ACC112 (cell line): ENCODE results near the gene LCN2.

Experiments
- H2AFZ ChIP-seq: fragments of 200-600 bp; sonication (generic); one replicate; pipeline ENCODE4 v1.6.0; 2017; ENCODE audit warnings: antibody characterized with exemption, low read length; ENCODE audit not compliant: unreplicated experiment
- H3K27ac ChIP-seq: fragments of 200-600 bp; sonication (generic); 2 replicates; pipeline ENCODE4 v1.5.1; 2014; ENCODE audit warnings: low read depth, mild to moderate bottlenecking, antibody characterized with exemption, low read length, moderate library complexity
- H3K27me3 ChIP-seq: fragments of 200-600 bp; sonication (generic); 2 replicates; pipeline ENCODE4 v1.6.1; 2014; ENCODE audit warnings: mild to moderate bottlenecking, antibody characterized with exemption, low read length, moderate library complexity, mixed read lengths; ENCODE audit not compliant: insufficient read depth
- H3K36me3 ChIP-seq: fragments of 200-600 bp; sonication (generic); 2 replicates; pipeline ENCODE4 v1.6.1; 2016; ENCODE audit warnings: mild to moderate bottlenecking, antibody characterized with exemption, low read length, moderate library complexity, mixed read lengths; ENCODE audit not compliant: insufficient read depth
- H3K4me1 ChIP-seq: fragments of 200-600 bp; sonication (generic); one replicate; pipeline ENCODE4 v1.6.1; 2016; ENCODE audit warnings: low read length, mixed read lengths; ENCODE audit not compliant: insufficient read depth, unreplicated experiment, control insufficient read depth
- H3K4me3 ChIP-seq: fragments of 200-600 bp; sonication (generic); 2 replicates; pipeline ENCODE4 v1.5.1; 2014; ENCODE audit warnings: mild to moderate bottlenecking, low read depth, low read length
- H3K79me2 ChIP-seq: fragments of 200-600 bp; sonication (generic); one replicate; pipeline ENCODE4 v1.6.0; 2016; ENCODE audit warnings: low read length; ENCODE audit not compliant: control insufficient read depth, unreplicated experiment, insufficient read depth

LCN2 gene

GRCh38 chr9:128162215-128163026, 13.2 kb downstream of the LCN2 start:
- Histone ChIP-seq H3K4me1 (peaks cover 27% of the 10 kb centered on the region), H3K4me3 (no peak overlapping the region), H3K79me2 (no peaks in the 10 kb centered on the region), H2AFZ (no peak overlapping the region), H3K27ac (no peak overlapping the region), H3K36me3 (peaks cover 4% of the 10 kb centered on the region; the same call in 1 of the 2 replicates), H3K27me3 (no peaks in the 10 kb centered on the region)

GRCh38 chr9:128163027-128163515, 13.8 kb downstream of the LCN2 start:
- peaks cover 27% of the 10 kb centered on the region for H3K4me1 ChIP-seq
- peaks cover 4% of the 10 kb centered on the region; the same call in 1 of the 2 replicates for H3K36me3 ChIP-seq
- no peaks in the 10 kb centered on the region for H3K27me3 ChIP-seq
- no peaks in the 10 kb centered on the region for H3K79me2 ChIP-seq
- H3K27ac ChIP-seq: no peak overlapping the region
- no peak overlapping the region for H2AFZ ChIP-seq
- no peak overlapping the region for H3K4me3 ChIP-seq

- Histone ChIP-seq H3K27ac (no peak overlapping the region), H3K4me3 (no peak overlapping the region), H3K79me2 (no peaks in the 10 kb centered on the region), H3K36me3 (peaks cover 7% of the 10 kb centered on the region; the same call in 1 of the 2 replicates), H2AFZ (no peak overlapping the region), H3K27me3 (no peaks in the 10 kb centered on the region), H3K4me1 (peaks cover 27% of the 10 kb centered on the region)
These were observed 14.5 kb downstream of the LCN2 start for GRCh38 chr9:128163523-128164306.

GRCh38 chr9:128164307-128164885, 15.1 kb downstream of the LCN2 start:
- Histone ChIP-seq H3K27me3 (no peaks in the 10 kb centered on the region), H3K4me3 (no peak overlapping the region), H3K4me1 (peaks cover 27% of the 10 kb centered on the region), H3K36me3 (peaks cover 7% of the 10 kb centered on the region; the same call in 1 of the 2 replicates), H3K79me2 (no peaks in the 10 kb centered on the region), H2AFZ (no peak overlapping the region), H3K27ac (no peak overlapping the region)

GRCh38 chr9:128166169-128166568, 16.9 kb downstream of the LCN2 start:
- Histone ChIP-seq H3K4me3 (no peak overlapping the region), H2AFZ (no peak overlapping the region), H3K4me1 (peaks cover 22% of the 10 kb centered on the region), H3K79me2 (no peaks in the 10 kb centered on the region), H3K27me3 (no peaks in the 10 kb centered on the region), H3K36me3 (peaks cover 7% of the 10 kb centered on the region; the same call in 1 of the 2 replicates), H3K27ac (no peak overlapping the region)

- Histone ChIP-seq H3K36me3 (peaks cover 7% of the 10 kb centered on the region; the same call in 1 of the 2 replicates), H3K4me3 (no peak overlapping the region), H3K27ac (no peak overlapping the region), H2AFZ (no peak overlapping the region), H3K4me1 (peaks cover 14% of the 10 kb centered on the region), H3K79me2 (no peaks in the 10 kb centered on the region), H3K27me3 (no peaks in the 10 kb centered on the region)
These were observed 18.0 kb downstream of the LCN2 start for GRCh38 chr9:128167209-128167608.

GRCh38 chr9:128168731-128169308, 19.6 kb downstream of the LCN2 start:
- H3K27ac ChIP-seq: no peak overlapping the region
- no peak overlapping the region for H3K4me3 ChIP-seq
- H3K4me1 ChIP-seq: peaks cover 9% of the 10 kb centered on the region
- H2AFZ ChIP-seq: no peak overlapping the region
- no peaks in the 10 kb centered on the region for H3K27me3 ChIP-seq
- 0 out of 2 replicates have a peak, but pooled peaks cover 3% of the 10 kb centered on the region for H3K36me3 ChIP-seq
- H3K79me2 ChIP-seq: no peaks in the 10 kb centered on the region

- H3K36me3 ChIP-seq: peaks cover 9% of the 10 kb centered on the region; the same call in 1 of the 2 replicates
- H3K79me2 ChIP-seq: no peaks in the 10 kb centered on the region
- H3K27me3 ChIP-seq: no peaks in the 10 kb centered on the region
- H3K4me1 ChIP-seq: peaks cover 2% of the 10 kb centered on the region
- H3K4me3 ChIP-seq: no peak overlapping the region
- H2AFZ ChIP-seq: no peak overlapping the region
- no peak overlapping the region for H3K27ac ChIP-seq
These were observed 20.2 kb downstream of the LCN2 start for GRCh38 chr9:128169492-128169891.

- Histone ChIP-seq H3K4me1 (no peaks in the 10 kb centered on the region), H3K36me3 (peaks cover 9% of the 10 kb centered on the region; the same call in 1 of the 2 replicates), H3K79me2 (no peaks in the 10 kb centered on the region), H3K4me3 (no peak overlapping the region), H3K27ac (no peak overlapping the region), H2AFZ (no peak overlapping the region), H3K27me3 (no peaks in the 10 kb centered on the region)
These were observed 20.7 kb downstream of the LCN2 start for GRCh38 chr9:128169925-128170324.

GRCh38 chr9:128174062-128174461, 24.8 kb downstream of the LCN2 start:
- Histone ChIP-seq H3K79me2 (no peaks in the 10 kb centered on the region), H3K4me1 (no peaks in the 10 kb centered on the region), H2AFZ (no peak overlapping the region), H3K4me3 (no peak overlapping the region), H3K27ac (no peak overlapping the region), H3K36me3 (peaks cover 19% of the 10 kb centered on the region), H3K27me3 (no peaks in the 10 kb centered on the region)
